Right ventricle myocardium inferior (tissue), 1 donor: ENCODE results near the gene ZBTB47. TPM values are rescaled to one million over a fixed set of nuclear protein-coding genes. Genes with fewer than 3 reads are reported as not detected.

ENCODE experiments used
- ATAC-seq: fragments of 200-7000 bp; cut with Tn5 transposase; one replicate; pipeline ENCODE4 v1.9.1; 2020; ENCODE audit warnings: mild to moderate bottlenecking, moderate library complexity
- DNase-seq: peaks from one replicate; pipeline ENCODE4 v3.0.0; 2021; ENCODE audit errors: missing footprints
- intact Hi-C: fragments of 100-400 bp; cut with DNase I; formaldehyde crosslinking; loops from one replicate; pipeline ENCODE4 v1.11.0; 2022
- total RNA-seq: library from RNA; stranded (reverse); fragmentation: NEBNext Ultra II Directional; extraction: Animal tissue kit (Norgen Biotek cat#: 25700); gene quantifications from one replicate; pipeline ENCODE4 v1.2.1, GENCODE V29; 2021
- donor health status: DM: no; HTN: yes; CAD: no; lungs with severe emphysema.

The ZBTB47 gene
- total RNA-seq, 1 donor from 2014 or later: 80.2 TPM

DNA sequence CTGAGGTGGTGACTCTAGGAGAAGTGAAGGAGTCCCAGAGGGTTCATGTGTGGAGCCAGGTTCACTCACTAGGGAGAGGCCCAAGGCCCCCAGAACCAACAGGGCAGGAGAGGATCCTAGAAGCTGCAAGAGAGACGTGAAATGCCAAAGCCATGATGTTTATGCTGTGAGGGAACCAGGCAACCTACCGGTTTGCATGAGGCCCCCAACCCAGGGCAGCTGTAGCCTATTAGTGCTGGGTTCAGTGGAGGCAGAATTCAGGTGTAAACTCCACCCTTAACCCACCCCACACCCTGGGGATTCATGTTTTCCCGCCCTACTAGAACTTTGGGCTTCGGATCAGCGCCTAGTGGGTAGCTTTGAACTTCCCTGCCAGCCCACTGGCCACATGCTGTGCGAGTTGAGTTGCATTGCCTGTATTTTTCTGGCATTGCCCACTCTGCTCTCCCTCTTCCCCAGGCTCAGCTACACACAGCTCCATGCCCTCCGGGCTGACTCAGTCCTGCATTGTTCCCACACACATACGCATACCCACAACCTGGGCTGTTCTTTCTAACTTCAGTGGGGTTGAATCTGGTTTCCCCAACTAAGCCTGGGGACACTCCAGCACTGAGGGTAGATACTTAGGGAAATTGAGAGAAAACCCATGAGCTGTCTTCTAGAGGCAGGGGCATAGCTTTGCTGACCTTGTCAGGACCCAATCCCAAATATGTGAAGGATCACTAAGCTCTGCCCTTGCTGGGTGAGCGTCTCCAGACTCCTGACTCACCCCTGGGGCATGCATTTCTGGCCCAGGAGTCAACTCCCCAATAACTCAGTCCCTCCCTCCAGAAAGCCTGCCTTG, 2.0 kb upstream of the ZBTB47 start:
- intact Hi-C loops: loop anchor here (2.0 kb wide), 1 partner anchor 51 kb away; the partner anchor contains the start of gene NKTR
- no peak for DNase-seq
- ATAC-seq: no peak

DNA sequence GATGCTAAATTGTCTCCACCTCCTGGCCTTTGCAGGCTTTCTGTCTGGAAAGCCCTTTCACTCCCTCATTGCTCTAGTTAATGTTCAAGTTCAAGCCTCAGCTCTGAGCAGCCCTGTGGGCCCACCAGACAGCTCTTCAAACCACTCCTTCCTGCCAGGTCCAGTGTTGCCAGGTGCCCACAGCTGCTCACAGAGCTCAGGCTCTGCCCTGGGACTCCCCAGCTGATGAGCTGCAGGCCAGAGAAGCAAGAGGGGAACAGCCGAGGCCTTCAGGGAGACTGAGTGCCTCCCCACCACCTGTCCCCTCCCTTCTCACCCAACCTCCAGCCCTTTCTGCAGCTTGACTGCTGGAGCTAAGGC, 1.3 kb upstream of the ZBTB47 start:
- intact Hi-C loops: loop anchor here (2.0 kb wide), 1 partner anchor 51 kb away; the partner anchor contains the start of gene NKTR
- DNase-seq (no peak), ATAC-seq (no peak)

DNA sequence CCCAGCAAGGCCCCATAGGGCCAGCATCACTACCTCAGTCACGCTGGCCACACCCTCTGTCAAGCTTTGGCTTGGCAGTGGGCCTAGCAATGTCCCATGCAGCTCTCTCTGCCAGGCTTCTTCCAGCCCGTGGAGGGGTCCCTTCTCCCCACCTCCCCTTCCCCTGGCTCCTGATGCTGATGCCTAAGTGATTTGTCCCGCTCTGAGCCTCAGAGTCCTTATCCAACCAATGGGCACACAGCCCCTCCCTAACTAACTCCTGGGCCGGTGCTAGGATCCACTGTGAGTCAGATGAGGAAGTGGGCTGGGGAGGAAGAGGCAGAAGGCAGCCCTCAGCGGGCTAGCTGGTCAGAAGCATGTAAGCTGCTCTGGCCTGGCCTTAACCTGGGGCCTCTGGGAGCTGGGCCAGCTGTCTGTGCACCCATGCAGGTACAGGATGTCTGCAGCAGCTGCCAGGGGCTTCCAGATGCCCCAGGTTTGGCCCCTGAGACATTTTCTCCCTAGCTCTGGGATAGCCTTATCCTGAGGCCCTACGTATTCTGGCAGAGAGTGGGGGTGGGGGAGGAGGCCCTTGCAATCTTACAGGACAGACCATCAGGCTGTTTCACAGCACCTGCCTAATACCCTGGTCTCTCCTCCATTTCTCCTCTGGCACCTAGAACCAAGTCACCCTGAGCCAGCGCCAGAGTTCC, 740 bp upstream of the ZBTB47 start:
- ATAC-seq (peak; percentile 33), DNase-seq (peak; percentile 89)
- intact Hi-C loops: loop anchor here (1.0 to 2.0 kb wide), 2 partner anchors 49 to 52 kb away; partner anchors contain the start of gene NKTR

DNA sequence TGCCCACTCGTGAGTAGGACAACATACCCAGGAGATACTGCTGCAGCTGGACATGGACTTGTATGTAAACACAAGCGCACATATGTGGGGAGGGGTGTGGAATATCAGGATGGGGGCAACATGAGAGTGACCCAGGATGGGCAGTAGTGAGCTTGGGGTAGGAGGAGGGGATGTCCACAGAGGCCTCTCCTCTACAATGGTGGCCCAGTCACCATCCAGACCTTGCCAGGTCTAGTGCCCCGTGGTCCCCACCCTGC, 266 bp upstream of the ZBTB47 start:
- DNase-seq (no peak), ATAC-seq (no peak)
- intact Hi-C loops: loop anchor here (1.0 to 2.0 kb wide), 2 partner anchors 48 to 52 kb away; partner anchors contain the start of gene NKTR

DNA sequence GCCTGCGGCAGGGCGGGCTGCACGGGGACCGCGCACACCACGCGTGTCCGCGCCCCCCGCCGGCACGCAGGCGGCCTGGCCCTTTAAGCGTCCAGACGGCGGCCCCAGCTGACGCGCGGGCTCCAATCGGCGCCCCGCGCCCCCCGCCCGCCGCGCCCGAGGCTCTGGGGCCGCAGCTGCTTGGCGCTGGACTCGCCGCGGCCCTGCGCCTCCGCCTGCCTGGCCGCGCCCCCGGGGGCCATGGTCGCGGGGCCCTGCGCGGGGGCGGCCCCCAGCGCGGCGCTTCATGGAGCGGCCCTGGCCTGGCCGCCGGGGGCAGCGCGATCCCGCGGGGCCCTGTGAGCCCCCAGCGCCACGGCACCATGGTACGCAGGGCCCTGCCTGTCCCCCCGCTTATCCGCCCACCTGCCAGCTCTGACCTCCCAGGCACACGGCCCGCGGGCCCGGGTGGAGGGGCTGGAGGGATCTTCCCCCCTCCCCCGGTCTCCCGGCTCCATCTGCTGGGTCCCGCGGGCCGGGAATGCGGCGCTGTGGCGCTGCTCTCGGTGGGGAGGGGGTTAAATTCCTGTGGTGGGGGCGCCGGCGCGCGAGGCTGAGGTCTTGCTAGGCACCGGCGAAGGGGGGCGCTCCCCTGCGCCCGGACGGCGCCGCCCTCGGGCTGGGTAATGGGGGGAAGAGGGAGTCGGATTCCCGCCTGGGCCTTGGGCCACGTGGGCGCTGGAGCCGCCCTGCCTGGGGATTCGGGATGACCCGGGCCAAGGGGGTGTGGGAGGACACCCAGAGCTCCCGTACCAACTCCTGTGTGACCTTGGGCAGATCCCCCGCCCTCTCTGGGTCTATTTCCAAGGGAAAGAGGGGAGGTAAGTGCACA, 1.1 kb downstream of the ZBTB47 start:
- intact Hi-C loops: loop anchor here (2.0 kb wide), 1 partner anchor 90 kb away; no protein-coding TSS in a partner anchor
- DNase-seq (peak; percentile 79), ATAC-seq (peak; percentile 57)

DNA sequence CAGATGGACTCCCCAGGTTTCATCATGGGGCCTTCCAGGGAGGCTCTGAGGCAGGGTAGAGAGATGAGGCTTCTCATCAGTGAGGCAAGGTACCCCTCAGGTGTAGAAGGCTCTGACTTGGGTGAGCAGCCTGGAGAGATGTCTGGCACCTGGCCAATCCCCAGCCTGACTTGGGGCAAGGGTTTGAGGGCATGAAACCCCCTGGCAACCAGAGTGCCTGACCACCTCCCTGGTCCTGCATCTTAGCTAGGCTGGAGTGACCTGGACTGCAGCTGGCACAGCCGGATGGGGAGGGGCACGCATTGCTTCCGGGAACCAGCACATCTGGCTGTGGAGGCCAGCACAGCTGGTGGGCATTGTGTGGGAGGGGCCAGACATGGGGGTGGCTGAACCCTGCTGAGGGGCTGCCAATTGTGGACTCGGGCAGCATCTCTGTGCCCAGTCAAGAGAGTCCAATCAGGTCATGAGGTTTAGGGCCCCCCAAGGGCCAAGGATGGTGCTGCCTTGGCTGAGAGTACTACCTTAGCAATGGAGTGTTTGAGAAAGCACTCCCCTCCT, 1.9 kb downstream of the ZBTB47 start:
- intact Hi-C loops: loop anchor here (2.0 kb wide), 1 partner anchor 89 kb away; no protein-coding TSS in a partner anchor
- DNase-seq (peak; percentile 74), ATAC-seq (no peak)

DNA sequence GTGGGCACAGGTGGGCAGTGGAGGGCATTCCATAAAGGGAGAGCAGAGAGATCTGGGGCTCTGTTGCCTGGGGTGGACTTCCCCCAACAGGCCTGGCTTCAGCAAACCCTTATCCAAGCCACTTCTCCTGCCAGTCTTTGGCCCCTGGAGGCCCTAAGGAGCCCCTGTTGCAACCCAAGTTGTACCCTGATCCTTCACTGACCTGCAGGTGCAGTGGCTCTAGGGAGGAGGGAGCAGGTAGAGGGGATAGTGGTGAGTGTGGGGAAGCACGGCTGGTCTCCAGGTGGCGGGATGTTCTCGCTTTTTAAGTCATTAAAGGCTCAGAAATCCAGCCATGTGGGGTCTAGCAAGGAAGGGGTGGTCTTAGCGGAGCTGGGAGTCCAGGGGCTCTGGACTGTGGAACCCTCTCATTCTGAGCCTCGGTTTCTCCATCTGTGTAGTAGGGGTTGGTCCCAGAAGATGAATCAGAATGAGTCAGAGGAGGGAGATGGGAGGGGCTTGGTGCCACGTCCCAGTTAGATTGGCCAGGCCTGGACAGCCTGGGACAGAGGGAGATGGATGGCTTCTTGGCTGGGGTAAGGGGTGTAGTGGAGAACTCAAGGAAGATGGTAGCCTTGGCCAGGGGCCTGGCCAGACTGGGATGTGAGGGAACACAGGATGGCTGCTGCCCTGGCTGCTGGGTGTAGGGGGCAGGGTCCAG, 2.6 kb downstream of the ZBTB47 start:
- no peak for DNase-seq
- intact Hi-C loops: loop anchor here (2.0 kb wide), 1 partner anchor 89 kb away; no protein-coding TSS in a partner anchor
- ATAC-seq: no peak

DNA sequence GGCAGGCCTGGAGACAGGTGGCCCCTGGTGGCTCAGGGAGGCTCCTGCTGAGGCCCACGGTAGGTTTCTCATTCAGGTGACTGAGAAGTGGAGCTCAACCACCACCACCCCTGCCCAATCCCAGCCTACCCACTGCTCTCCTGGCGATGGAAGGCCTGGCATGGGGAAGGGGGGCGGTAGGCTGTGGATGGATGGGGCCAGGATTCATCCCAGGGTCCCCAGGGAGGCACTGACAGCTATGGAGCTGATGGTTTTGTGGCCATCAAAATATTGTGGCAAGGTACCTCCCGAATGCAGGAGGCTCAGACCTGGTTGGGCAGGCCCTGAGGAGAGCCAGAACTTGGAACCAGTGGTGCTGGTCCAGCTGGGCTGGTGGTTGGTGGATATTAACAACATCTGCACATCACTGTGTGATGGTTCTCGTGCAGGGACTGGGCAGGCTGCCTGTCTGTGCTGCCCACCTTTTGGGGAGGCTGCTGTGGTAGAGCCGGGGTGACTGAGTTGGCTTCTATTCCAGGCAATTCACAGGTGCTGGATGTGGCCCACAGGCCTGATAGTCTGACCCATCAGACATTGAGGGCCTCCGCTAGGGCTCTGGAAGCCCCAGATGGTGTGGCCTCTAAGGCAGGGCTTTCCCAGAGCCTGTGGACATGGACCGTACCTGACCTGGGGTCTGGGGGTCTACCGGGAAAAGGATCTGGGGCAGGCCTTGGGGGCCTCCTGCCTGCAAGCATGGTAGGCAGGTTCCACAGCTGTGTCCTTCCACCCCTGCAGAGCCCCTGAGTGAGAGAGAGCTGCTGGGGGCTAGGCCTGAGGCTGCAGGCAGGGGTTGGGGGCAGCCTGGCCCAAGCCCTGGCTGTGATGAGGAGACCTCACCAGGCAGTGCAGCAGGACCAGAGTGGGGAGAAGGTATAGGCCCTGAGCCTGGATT, 3.4 kb downstream of the ZBTB47 start:
- ATAC-seq (no peak), DNase-seq (no peak)
- intact Hi-C loops: no loop called here

DNA sequence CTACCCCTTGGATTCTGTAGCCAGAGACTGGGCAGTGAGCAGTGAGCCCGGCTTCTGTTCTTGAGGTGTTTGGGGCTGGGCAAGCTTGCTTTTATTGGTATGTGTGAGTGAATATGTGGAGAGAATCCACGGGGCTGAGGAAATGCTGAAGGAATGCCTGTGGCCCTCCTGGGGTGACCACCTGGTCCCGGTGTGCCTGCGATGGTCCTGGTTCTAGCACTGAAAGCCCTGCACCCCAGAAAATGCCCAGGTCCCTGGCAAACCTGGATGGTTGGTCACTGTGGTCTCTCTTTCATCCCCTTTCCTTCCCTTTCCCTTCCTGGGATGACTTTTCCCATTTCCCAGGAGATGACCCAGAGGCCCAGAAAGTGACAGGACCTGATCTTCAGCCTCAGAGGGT, 4.2 kb downstream of the ZBTB47 start:
- ATAC-seq (no peak), DNase-seq (no peak)
- intact Hi-C loops: no loop called here

DNA sequence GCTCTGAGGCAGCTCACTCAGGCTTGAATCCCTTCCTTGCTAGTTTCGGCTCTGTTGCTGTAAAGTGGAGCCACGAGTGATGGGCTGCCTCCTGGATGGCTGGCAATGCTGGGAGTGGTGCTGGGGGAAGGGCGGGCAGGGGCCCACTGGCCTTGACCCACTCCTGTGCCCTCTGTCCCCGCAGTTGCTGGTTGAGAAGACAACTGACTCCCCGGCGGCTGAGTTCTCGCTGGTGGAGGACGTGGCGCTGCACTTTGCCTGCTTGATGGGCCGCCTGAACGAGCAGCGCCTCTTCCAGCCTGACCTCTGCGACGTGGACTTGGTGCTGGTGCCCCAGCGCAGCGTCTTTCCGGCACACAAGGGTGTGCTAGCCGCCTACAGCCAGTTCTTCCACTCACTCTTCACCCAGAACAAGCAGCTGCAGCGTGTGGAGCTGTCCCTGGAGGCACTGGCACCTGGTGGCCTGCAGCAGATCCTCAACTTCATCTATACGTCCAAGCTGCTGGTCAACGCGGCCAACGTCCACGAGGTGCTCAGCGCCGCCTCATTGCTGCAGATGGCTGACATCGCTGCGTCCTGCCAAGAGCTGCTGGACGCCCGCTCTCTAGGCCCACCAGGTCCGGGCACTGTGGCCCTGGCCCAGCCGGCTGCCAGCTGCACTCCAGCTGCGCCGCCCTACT, 4.7 kb downstream of the ZBTB47 start:
- DNase-seq (no peak), ATAC-seq (no peak)
- intact Hi-C loops: no loop called here

DNA sequence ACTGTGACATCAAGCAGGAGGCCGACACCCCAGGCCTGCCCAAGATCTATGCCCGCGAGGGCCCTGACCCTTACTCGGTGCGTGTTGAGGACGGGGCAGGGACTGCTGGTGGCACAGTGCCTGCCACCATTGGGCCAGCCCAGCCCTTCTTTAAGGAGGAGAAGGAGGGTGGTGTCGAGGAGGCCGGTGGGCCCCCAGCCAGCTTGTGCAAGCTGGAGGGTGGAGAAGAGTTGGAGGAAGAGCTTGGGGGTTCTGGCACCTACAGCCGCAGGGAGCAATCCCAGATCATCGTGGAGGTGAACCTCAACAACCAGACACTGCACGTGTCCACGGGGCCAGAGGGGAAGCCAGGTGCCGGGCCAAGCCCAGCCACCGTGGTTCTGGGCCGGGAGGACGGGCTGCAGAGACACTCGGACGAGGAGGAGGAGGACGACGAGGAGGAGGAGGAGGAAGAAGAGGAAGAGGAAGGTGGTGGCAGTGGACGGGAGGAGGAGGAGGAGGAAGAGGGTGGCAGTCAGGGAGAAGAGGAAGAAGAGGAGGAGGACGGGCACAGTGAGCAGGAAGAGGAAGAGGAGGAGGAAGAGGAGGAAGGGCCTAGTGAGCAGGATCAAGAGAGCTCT, 5.4 kb downstream of the ZBTB47 start:
- ATAC-seq (no peak), DNase-seq (no peak)
- intact Hi-C loops: no loop called here

DNA sequence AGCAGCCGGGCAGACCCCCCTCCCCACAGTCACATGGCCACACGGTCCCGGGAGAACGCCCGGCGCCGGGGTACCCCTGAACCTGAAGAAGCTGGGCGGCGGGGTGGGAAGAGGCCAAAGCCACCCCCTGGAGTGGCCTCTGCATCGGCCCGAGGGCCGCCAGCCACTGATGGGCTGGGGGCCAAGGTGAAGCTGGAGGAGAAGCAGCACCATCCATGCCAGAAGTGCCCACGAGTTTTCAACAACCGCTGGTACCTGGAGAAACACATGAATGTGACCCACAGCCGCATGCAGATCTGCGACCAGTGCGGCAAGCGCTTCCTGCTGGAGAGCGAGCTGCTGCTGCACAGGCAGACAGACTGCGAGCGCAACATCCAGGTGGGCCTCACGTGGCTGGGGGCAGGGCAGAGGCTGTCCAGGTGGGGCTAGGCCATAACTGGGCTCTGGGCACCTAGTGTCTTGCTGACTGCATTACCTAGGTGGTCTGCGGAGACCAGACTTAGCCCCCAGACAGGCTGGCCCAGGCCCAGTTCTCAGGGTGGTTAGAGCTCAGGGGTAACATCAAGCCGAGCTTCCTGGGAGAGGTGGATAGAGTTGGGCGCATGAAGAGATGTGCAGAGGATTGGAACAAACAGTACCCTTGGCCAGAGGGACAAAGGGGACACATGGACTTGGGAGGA, 6.1 kb downstream of the ZBTB47 start:
- no peak for DNase-seq
- intact Hi-C loops: no loop called here
- ATAC-seq: no peak

DNA sequence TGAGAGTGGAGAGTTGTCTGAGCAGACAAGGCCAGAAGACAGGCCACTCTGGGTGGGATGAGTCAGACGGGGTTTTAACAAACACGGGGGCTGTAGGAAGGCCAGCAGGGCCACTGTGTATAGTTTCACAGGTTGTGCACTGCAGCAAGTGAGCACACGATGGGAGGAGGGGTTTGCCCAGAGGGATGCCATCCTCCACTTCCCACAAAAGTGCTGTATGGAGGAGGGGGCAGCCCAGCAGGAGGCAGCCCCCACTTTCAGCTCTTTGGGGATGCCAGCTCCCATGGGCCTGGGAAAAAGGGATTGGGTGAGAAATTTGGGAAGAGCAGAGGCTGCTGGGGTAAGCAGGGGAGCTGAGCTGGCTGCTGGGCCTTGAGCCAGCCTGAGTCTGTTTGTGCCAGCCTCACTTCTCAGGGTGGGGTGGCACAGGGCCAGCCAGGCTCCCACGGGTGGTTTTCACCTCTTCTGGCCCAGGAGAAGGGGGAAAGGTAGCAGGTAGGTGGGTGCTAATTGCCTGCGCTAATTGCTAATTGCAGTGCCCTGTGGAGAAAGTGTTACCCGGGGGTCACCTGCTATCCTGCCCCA, 6.7 kb downstream of the ZBTB47 start:
- intact Hi-C loops: no loop called here
- DNase-seq: no peak

DNA sequence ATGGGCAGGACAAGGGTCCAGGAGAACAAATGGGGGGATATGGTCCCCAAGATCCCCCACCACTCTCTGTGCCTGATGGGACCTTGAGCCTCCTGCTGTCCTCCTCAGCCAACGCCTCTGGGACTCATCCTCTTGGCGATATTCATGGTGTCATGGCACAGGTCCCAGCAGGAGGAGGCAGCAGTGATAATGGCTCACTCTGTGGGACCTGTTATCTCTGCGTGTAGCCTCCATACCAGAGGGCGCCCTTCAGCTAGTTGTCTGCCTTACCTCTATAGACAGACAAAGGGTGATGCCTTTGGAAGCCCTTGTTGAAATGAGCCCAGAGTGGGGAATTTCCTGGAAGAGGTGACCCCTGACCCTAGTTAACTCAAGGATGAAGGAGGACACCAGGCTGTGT, 7.4 kb downstream of the ZBTB47 start:
- no peak for DNase-seq
- intact Hi-C loops: no loop called here
- ATAC-seq: peak; percentile 27

More for the DNA sequence above, 6.7 kb downstream of the ZBTB47 start:
- no peak for ATAC-seq

DNA sequence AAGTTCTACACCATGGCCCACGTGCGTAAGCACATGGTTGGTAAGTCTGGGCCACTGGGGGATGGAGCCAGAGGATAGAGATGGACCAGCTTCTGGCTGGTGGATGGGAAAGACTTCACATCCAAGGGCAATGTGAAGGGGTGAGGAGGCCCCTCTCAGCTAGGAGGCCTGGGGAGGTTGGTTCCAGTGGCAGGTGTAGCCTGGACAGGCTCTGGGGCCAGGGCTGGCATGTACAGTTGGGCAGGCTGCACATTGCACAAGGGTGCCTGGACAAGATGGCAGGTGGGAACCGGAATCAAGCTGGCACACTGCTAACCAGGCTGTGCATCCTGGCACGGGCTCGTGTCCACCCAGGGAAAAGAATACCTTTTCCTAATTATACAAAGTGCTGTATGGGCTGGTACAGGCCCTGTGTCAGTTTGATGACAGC, 8.1 kb downstream of the ZBTB47 start:
- ATAC-seq: no peak
- intact Hi-C loops: no loop called here

More for the DNA sequence above, 8.1 kb downstream of the ZBTB47 start:
- DNase-seq: no peak
